IMR-90 (cell line): ENCODE measurements around the gene PTPRG. TPM values are rescaled to one million over a fixed set of nuclear protein-coding genes. Genes with fewer than 3 reads are reported as not detected.

Source experiments
- ATAC-seq: fragments of 200-7000 bp; cut with Tn5 transposase; 2 replicates; pipeline ENCODE4 v1.9.1; 2020; ENCODE audit warnings: low read depth, mild to moderate bottlenecking, moderate library complexity
- BruUV-seq: library from RNA; stranded (reverse); fragments of 400-500 nt; replicated peaks from 2 replicates; lab custom pipeline; 2021; lab: Mats Ljungman, UMichigan
- CTCF ChIA-PET: fragments of 300-600 bp; formaldehyde crosslinking; extraction: SDS; loops from one replicate; lab custom pipeline; 2021; ENCODE audit warnings: antibody characterized with exemption; lab: Yijun Ruan, JAX
- POLR2A ChIA-PET: fragments of 300-600 bp; sonication (Branson Sonifier 250); formaldehyde crosslinking; loops from one replicate; lab custom pipeline; 2022; ENCODE audit warnings: antibody characterized with exemption; ENCODE audit not compliant: unreplicated experiment; lab: Charles Lee
- DNase-seq: peaks from one replicate; pipeline ENCODE4 v3.0.0; 2013
- H2AFZ ChIP-seq: replicated peaks from 2 replicates; pipeline ENCODE3; 2013; ENCODE audit warnings: low read length, mild to moderate bottlenecking; ENCODE audit not compliant: poor library complexity
- H2AK5ac ChIP-seq: 2 replicates; pipeline ENCODE4 v1.6.1; 2013; ENCODE audit warnings: low read depth, low read length, inconsistent platforms
- H2AK9ac ChIP-seq: replicated peaks from 2 replicates; pipeline ENCODE3; 2013; ENCODE audit warnings: mild to moderate bottlenecking, low read depth, low read length, moderate library complexity; ENCODE audit not compliant: poor library complexity
- H2BK120ac ChIP-seq: 2 replicates; pipeline ENCODE4 v1.6.1; 2013; ENCODE audit warnings: low read depth, low read length, inconsistent platforms
- H2BK15ac ChIP-seq: 3 replicates; pipeline ENCODE4 v1.6.1; 2013; ENCODE audit warnings: low read depth, low read length, inconsistent platforms
- H2BK20ac ChIP-seq: 2 replicates; pipeline ENCODE4 v1.6.1; 2013; ENCODE audit warnings: low read depth, mild to moderate bottlenecking, inconsistent platforms, low read length, moderate library complexity
- H2BK5ac ChIP-seq: 2 replicates; pipeline ENCODE4 v1.6.1; 2013; ENCODE audit warnings: mild to moderate bottlenecking, low read depth, low read length, inconsistent platforms; ENCODE audit not compliant: poor library complexity, severe bottlenecking
- H3K14ac ChIP-seq: replicated peaks from 2 replicates; pipeline ENCODE4 v1.6.1; 2013; ENCODE audit warnings: low read depth, low read length, inconsistent platforms
- H3K18ac ChIP-seq: 2 replicates; pipeline ENCODE4 v1.6.1; 2013; ENCODE audit warnings: low read depth, low read length, control low read depth
- H3K23ac ChIP-seq: 2 replicates; pipeline ENCODE4 v1.6.1; 2013; ENCODE audit warnings: low read depth, low read length, inconsistent platforms
- H3K27ac ChIP-seq: 2 replicates; pipeline ENCODE4 v1.5.1; 2013; ENCODE audit warnings: mild to moderate bottlenecking, control low read depth, low read length; ENCODE audit not compliant: insufficient read depth
- H3K27me3 ChIP-seq: 2 replicates; pipeline ENCODE4 v1.6.1; 2013; ENCODE audit warnings: low read length; ENCODE audit not compliant: control insufficient read depth, insufficient read depth
- H3K36me3 ChIP-seq: 2 replicates; pipeline ENCODE4 v1.6.1; 2013; ENCODE audit warnings: low read length, mixed read lengths; ENCODE audit not compliant: control insufficient read depth, insufficient read depth
- H3K4ac ChIP-seq: 2 replicates; pipeline ENCODE4 v1.6.1; 2013; ENCODE audit warnings: low read depth, low read length, inconsistent platforms
- H3K4me1 ChIP-seq: 2 replicates; pipeline ENCODE4 v1.6.1; 2013; ENCODE audit warnings: low read length, mixed read lengths; ENCODE audit not compliant: control insufficient read depth, insufficient read depth
- H3K4me2 ChIP-seq: 2 replicates; pipeline ENCODE4 v1.6.1; 2013; ENCODE audit warnings: low read depth, mild to moderate bottlenecking, control low read depth, low read length, moderate library complexity
- H3K4me3 ChIP-seq: 2 replicates; pipeline ENCODE4 v1.5.1; 2013; ENCODE audit warnings: low read depth, mild to moderate bottlenecking, control low read depth, low read length, moderate library complexity; ENCODE audit not compliant: insufficient read depth
- H3K56ac ChIP-seq: 2 replicates; pipeline ENCODE4 v1.6.1; 2013; ENCODE audit warnings: low read length, inconsistent platforms; ENCODE audit not compliant: insufficient read depth; ENCODE audit errors: extremely low read depth
- H3K79me1 ChIP-seq, 2 experiments: 2 replicates each; pipeline ENCODE4 v1.6.1; 2013; ENCODE audit warnings: low read length in 2 of 2, inconsistent platforms in 1 of 2, low read depth in 1 of 2
- H3K9ac ChIP-seq: 2 replicates; pipeline ENCODE4 v1.6.1; 2013; ENCODE audit warnings: low read depth, low read length, control low read depth
- H3K9me1 ChIP-seq: 2 replicates; pipeline ENCODE4 v1.6.1; 2013; ENCODE audit warnings: low read length, inconsistent platforms; ENCODE audit not compliant: insufficient read depth
- H3K9me3 ChIP-seq: 2 replicates; pipeline ENCODE4 v1.6.1; 2013; ENCODE audit warnings: low read length; ENCODE audit not compliant: control insufficient read depth, insufficient read depth
- H4K20me1 ChIP-seq: 2 replicates; pipeline ENCODE4 v1.6.1; 2013; ENCODE audit warnings: low read length, inconsistent platforms; ENCODE audit not compliant: insufficient read depth
- H4K5ac ChIP-seq: 2 replicates; pipeline ENCODE4 v1.6.1; 2013; ENCODE audit warnings: mild to moderate bottlenecking, low read depth, low read length, control low read depth
- H4K8ac ChIP-seq, 2 experiments: 2 replicates each; pipeline ENCODE4 v1.6.1; 2013; ENCODE audit warnings: low read depth in 2 of 2, low read length in 2 of 2, control low read depth in 1 of 2, inconsistent platforms in 1 of 2
- H4K91ac ChIP-seq: 2 replicates; pipeline ENCODE4 v1.6.1; 2013; ENCODE audit warnings: low read depth, low read length, inconsistent platforms; ENCODE audit not compliant: insufficient read depth
- BHLHE40 ChIP-seq: fragments of 150-350 bp; IDR thresholded peaks from 2 replicates; pipeline ENCODE4 v1.6.1; 2016; ENCODE audit warnings: mild to moderate bottlenecking, low read depth, low read length
- CEBPB ChIP-seq: IDR thresholded peaks from 2 replicates; pipeline ENCODE4 v1.6.1; 2012; ENCODE audit warnings: low read depth, low read length, improper control_type of control experiment
- CHD1 ChIP-seq: IDR thresholded peaks from 2 replicates; pipeline ENCODE4 v1.6.1; 2012; ENCODE audit warnings: low read depth, low read length, improper control_type of control experiment
- ELK1 ChIP-seq: fragments of 150-350 bp; IDR thresholded peaks from 2 replicates; pipeline ENCODE4 v1.6.1; 2016; ENCODE audit warnings: low read depth, mild to moderate bottlenecking, low read length, moderate library complexity, borderline replicate concordance
- FOS ChIP-seq: fragments of 150-350 bp; IDR thresholded peaks from 2 replicates; pipeline ENCODE4 v1.6.1; 2016; ENCODE audit warnings: low read depth, low read length
- MAFK ChIP-seq: IDR thresholded peaks from 2 replicates; pipeline ENCODE4 v1.6.1; 2012; ENCODE audit warnings: low read depth, low read length, improper control_type of control experiment
- MAZ ChIP-seq: IDR thresholded peaks from 2 replicates; pipeline ENCODE4 v1.6.1; 2012; ENCODE audit warnings: low read depth, mild to moderate bottlenecking, low read length, improper control_type of control experiment, moderate library complexity, borderline replicate concordance
- MXI1 ChIP-seq: IDR thresholded peaks from 2 replicates; pipeline ENCODE4 v1.6.1; 2012; ENCODE audit warnings: low read depth, mild to moderate bottlenecking, low read length, moderate library complexity, borderline replicate concordance
- NFE2L2 ChIP-seq: fragments of 150-350 bp; IDR thresholded peaks from 2 replicates; pipeline ENCODE4 v1.6.1; 2016; ENCODE audit warnings: low read depth, mild to moderate bottlenecking, low read length
- POLR2A ChIP-seq: IDR thresholded peaks from 2 replicates; pipeline ENCODE4 v1.6.1; 2012; ENCODE audit warnings: mild to moderate bottlenecking, low read depth, low read length
- RAD21 ChIP-seq: IDR thresholded peaks from 2 replicates; pipeline ENCODE4 v1.6.1; 2012; ENCODE audit warnings: low read length, improper control_type of control experiment
- RCOR1 ChIP-seq: IDR thresholded peaks from 2 replicates; pipeline ENCODE4 v1.6.1; 2012; ENCODE audit warnings: mild to moderate bottlenecking, low read length, improper control_type of control experiment; ENCODE audit not compliant: insufficient replicate concordance
- RFX5 ChIP-seq: IDR thresholded peaks from 2 replicates; pipeline ENCODE4 v1.8.0; 2012; ENCODE audit warnings: low read depth, mild to moderate bottlenecking, low read length, moderate library complexity
- SMC3 ChIP-seq: fragments of 150-350 bp; IDR thresholded peaks from 2 replicates; pipeline ENCODE4 v1.6.1; 2016; ENCODE audit warnings: low read depth, mild to moderate bottlenecking, antibody characterized with exemption, low read length, moderate library complexity
- WGBS, 2 experiments: methylation state at CpG; one replicate each; pipeline versions ENCODE4 v1.1.5 to v1.1.7; 2013; ENCODE audit warnings: missing lambda C conversion rate in 2 of 2; ENCODE audit not compliant: insufficient read length in 1 of 2; ENCODE audit errors: extremely low coverage in 2 of 2; 5-methylcytosine and 5-hydroxymethylcytosine counted together
- dilution Hi-C: fragments of 300-500 bp; cut with HindIII; formaldehyde crosslinking; loops from one replicate; pipeline ENCODE4 v1.14.3; 2018; ENCODE audit warnings: low sequenced_read_pairs; ENCODE audit not compliant: unreplicated experiment
- in situ Hi-C: fragments of 300-500 bp; cut with MboI; formaldehyde crosslinking; loops from 3 replicates; pipeline ENCODE4 v1.14.3; 2019; ENCODE audit warnings: low sequenced_read_pairs, inconsistent platforms, mixed read lengths
- intact Hi-C: fragments of 100-400 bp; cut with micrococcal nuclease; formaldehyde crosslinking; loops from 2 replicates; pipeline ENCODE4 v1.10.0; 2022
- polyA plus RNA-seq, 3 experiments: library from polyadenylated mRNA; depleted of rRNA; stranded (reverse); fragments of >200 nt; gene quantifications; 2 replicates each; pipeline ENCODE4 v1.2.3, GENCODE V29; 2012; ENCODE audit warnings: low replicate concordance in 1 of 3
- total RNA-seq: library from RNA; depleted of rRNA; stranded (reverse); fragments of >200 nt; gene quantifications from 2 replicates; pipeline ENCODE4 v1.2.3, GENCODE V29; 2012
- TF ChIP-seq, protein P1 (sequence below): fragments of 150-350 bp; IDR thresholded peaks from 2 replicates; pipeline ENCODE4 v1.6.1; 2017; ENCODE audit warnings: mild to moderate bottlenecking, antibody characterized with exemption, low read length, low read depth
- TF ChIP-seq, protein P2 (sequence below): conservative IDR thresholded peaks from 2 replicates; pipeline ENCODE4 v1.5.1; 2012; ENCODE audit warnings: mild to moderate bottlenecking, low read depth, low read length, improper control_type of control experiment

PTPRG gene
- total and polyA plus RNA-seq, 2 of the 4 experiments (the other 2 are of a cell fraction): 7.7 to 31.0 TPM

DNA sequence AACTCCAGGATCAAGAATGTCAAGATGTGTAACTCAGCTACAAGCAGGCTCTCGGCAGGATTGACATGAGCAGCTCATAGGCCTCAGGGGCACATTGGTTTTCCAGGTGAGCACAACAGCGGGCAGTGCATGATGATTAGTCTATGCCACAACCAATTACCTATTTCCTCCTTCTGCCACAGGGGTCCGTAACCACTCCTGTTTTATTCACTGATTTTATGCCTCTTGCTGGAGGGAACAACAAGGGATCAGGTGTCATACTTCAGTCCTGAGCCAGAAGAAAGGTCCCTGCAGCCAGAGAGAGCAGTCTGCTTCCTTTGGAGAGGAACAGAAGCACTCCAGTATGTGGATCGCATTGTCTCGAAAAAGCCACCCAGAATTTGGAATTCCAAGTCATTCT lies 35.1 kb upstream of the PTPRG start:
- BruUV-seq: no TSS peak
- in situ Hi-C loops: no loop called here
- CTCF ChIA-PET: no interaction called here

More for the DNA sequence above, 35.1 kb upstream of the PTPRG start:
- H3K14ac ChIP-seq: no peak overlapping the region
- H2BK20ac ChIP-seq: no peak overlapping the region
- H4K5ac ChIP-seq: no peak overlapping the region
- no peak overlapping the region for H3K56ac ChIP-seq
- H2AFZ ChIP-seq: no peak overlapping the region
- no peaks in the 10 kb centered on the region for H3K9me1 ChIP-seq
- no peak overlapping the region for H4K91ac ChIP-seq
- no peak overlapping the region for H4K8ac ChIP-seq
- no peaks in the 10 kb centered on the region for H3K36me3 ChIP-seq
- no peak overlapping the region for H3K27ac ChIP-seq
- no peaks in the 10 kb centered on the region for H3K4me1 ChIP-seq
- dilution Hi-C loops (no loop called here), intact Hi-C loops (no loop called here)
- no peak overlapping the region for H2BK15ac ChIP-seq
- H3K9ac ChIP-seq: no peak overlapping the region
- H3K9me3 ChIP-seq: no peaks in the 10 kb centered on the region
- DNase-seq (no peak), ATAC-seq (no peak)
- H3K79me1 ChIP-seq: no peaks in the 10 kb centered on the region
- POLR2A ChIA-PET: no interaction called here
- no peak overlapping the region for H2AK9ac ChIP-seq
- no peak overlapping the region for H3K4me2 ChIP-seq
- H3K18ac ChIP-seq: no peak overlapping the region
- no peaks in the 10 kb centered on the region for H4K20me1 ChIP-seq
- H2AK5ac ChIP-seq: no peak overlapping the region
- H2BK5ac ChIP-seq: no peak overlapping the region
- no peak overlapping the region for H3K23ac ChIP-seq
- peaks cover 4% of the 10 kb centered on the region for H3K27me3 ChIP-seq
- H3K4ac ChIP-seq: no peak overlapping the region
- TF ChIP-seq POLR2A (no peak), MAZ (no peak), MAFK (no peak), SMC3 (no peak), ELK1 (no peak), RFX5 (no peak), FOS (no peak), BHLHE40 (no peak), CHD1 (no peak), RCOR1 (no peak), MXI1 (no peak), NFE2L2 (no peak), RAD21 (no peak), CEBPB (no peak)
- TF ChIP-seq, protein P1, sequence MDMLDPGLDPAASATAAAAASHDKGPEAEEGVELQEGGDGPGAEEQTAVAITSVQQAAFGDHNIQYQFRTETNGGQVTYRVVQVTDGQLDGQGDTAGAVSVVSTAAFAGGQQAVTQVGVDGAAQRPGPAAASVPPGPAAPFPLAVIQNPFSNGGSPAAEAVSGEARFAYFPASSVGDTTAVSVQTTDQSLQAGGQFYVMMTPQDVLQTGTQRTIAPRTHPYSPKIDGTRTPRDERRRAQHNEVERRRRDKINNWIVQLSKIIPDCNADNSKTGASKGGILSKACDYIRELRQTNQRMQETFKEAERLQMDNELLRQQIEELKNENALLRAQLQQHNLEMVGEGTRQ: no peak
- TF ChIP-seq, protein P2, sequence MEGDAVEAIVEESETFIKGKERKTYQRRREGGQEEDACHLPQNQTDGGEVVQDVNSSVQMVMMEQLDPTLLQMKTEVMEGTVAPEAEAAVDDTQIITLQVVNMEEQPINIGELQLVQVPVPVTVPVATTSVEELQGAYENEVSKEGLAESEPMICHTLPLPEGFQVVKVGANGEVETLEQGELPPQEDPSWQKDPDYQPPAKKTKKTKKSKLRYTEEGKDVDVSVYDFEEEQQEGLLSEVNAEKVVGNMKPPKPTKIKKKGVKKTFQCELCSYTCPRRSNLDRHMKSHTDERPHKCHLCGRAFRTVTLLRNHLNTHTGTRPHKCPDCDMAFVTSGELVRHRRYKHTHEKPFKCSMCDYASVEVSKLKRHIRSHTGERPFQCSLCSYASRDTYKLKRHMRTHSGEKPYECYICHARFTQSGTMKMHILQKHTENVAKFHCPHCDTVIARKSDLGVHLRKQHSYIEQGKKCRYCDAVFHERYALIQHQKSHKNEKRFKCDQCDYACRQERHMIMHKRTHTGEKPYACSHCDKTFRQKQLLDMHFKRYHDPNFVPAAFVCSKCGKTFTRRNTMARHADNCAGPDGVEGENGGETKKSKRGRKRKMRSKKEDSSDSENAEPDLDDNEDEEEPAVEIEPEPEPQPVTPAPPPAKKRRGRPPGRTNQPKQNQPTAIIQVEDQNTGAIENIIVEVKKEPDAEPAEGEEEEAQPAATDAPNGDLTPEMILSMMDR: no peak
- WGBS, 2 experiments: 57% methylated on average over 1 of the region's 5 CpGs; no CpG with 5 or more reads in 1 of the 2 experiments
- no peak overlapping the region for H3K4me3 ChIP-seq
- H2BK120ac ChIP-seq: no peak overlapping the region
